HepG2 (cell line): ENCODE data around the gene ITGB2. TPM values are rescaled to one million over a fixed set of nuclear protein-coding genes. Genes with fewer than 3 reads are reported as not detected.
A peak's percentile ranks its signal among the peaks of the same experiment; 100 is the strongest.

Experiments
- ARNTL ChIP-seq: sonication (generic); formaldehyde crosslinking; IDR thresholded peaks from 2 replicates; pipeline ENCODE4 v1.4.0; 2020; ENCODE audit warnings: mild to moderate bottlenecking, missing genetic modification reagents
- BHLHE40 ChIP-seq: IDR thresholded peaks from 2 replicates; pipeline ENCODE4 v1.6.1; 2011; ENCODE audit warnings: low read length, improper control_type of control experiment
- FOXM1 ChIP-seq: sonication (generic); formaldehyde crosslinking; IDR thresholded peaks from 2 replicates; pipeline ENCODE4 v1.5.0; 2020; ENCODE audit warnings: missing genetic modification reagents
- GLI4 ChIP-seq: sonication (generic); formaldehyde crosslinking; IDR thresholded peaks from 2 replicates; pipeline ENCODE4 v1.5.1; 2020; ENCODE audit warnings: missing genetic modification reagents, mild to moderate bottlenecking, moderate library complexity, borderline replicate concordance
- HOXA9 ChIP-seq: sonication (generic); formaldehyde crosslinking; IDR thresholded peaks from 2 replicates; pipeline ENCODE4 v1.8.1; 2022; ENCODE audit warnings: missing genetic modification reagents, mild to moderate bottlenecking, moderate library complexity, borderline replicate concordance
- KDM4B ChIP-seq: sonication (generic); formaldehyde crosslinking; IDR thresholded peaks from 2 replicates; pipeline ENCODE4 v1.4.0; 2020; ENCODE audit warnings: missing genetic modification reagents
- KLF9 ChIP-seq: IDR thresholded peaks from 2 replicates; pipeline ENCODE4 v1.6.1; 2016; ENCODE audit warnings: low read depth
- KMT2B ChIP-seq: IDR thresholded peaks from 2 replicates; pipeline ENCODE4 v1.6.1; 2016; ENCODE audit warnings: missing genetic modification reagents, missing compliant biosample characterization
- PAWR ChIP-seq: sonication (generic); formaldehyde crosslinking; IDR thresholded peaks from 2 replicates; pipeline ENCODE4 v1.4.0; 2020; ENCODE audit warnings: missing genetic modification reagents, mild to moderate bottlenecking, borderline replicate concordance
- WIZ ChIP-seq: sonication (generic); formaldehyde crosslinking; IDR thresholded peaks from 2 replicates; pipeline ENCODE4 v1.5.1; 2020; ENCODE audit warnings: mild to moderate bottlenecking, missing genetic modification reagents
- ZBTB20 ChIP-seq: sonication (generic); formaldehyde crosslinking; IDR thresholded peaks from 2 replicates; pipeline ENCODE4 v1.8.1; 2023; ENCODE audit warnings: missing genetic modification reagents, low read depth, mild to moderate bottlenecking, borderline replicate concordance
- ZBTB38 ChIP-seq: sonication (generic); formaldehyde crosslinking; IDR thresholded peaks from 2 replicates; pipeline ENCODE4 v1.5.1; 2020; ENCODE audit warnings: mild to moderate bottlenecking, missing genetic modification reagents
- ZIK1 ChIP-seq: sonication (generic); formaldehyde crosslinking; IDR thresholded peaks from 2 replicates; pipeline ENCODE4 v1.5.0; 2020; ENCODE audit warnings: mild to moderate bottlenecking, low read depth, missing genetic modification reagents, borderline replicate concordance
- ZNF101 ChIP-seq: sonication (generic); formaldehyde crosslinking; IDR thresholded peaks from 2 replicates; pipeline ENCODE4 v1.4.0; 2020; ENCODE audit warnings: mild to moderate bottlenecking, low read depth, missing genetic modification reagents, borderline replicate concordance
- ZNF556 ChIP-seq: sonication (generic); formaldehyde crosslinking; IDR thresholded peaks from 2 replicates; pipeline ENCODE4 v1.4.0; 2020; ENCODE audit warnings: mild to moderate bottlenecking, missing genetic modification reagents, borderline replicate concordance
- ZNF629 ChIP-seq: sonication (generic); formaldehyde crosslinking; conservative IDR thresholded peaks from 2 replicates; pipeline ENCODE4 v1.5.0; 2020; ENCODE audit warnings: missing genetic modification reagents
- ZNF703 ChIP-seq: sonication (generic); formaldehyde crosslinking; IDR thresholded peaks from 2 replicates; pipeline ENCODE4 v1.5.1; 2020; ENCODE audit warnings: missing genetic modification reagents, mild to moderate bottlenecking, moderate library complexity, borderline replicate concordance
- ZNF75D ChIP-seq: sonication (generic); formaldehyde crosslinking; IDR thresholded peaks from 2 replicates; pipeline ENCODE4 v1.8.1; 2023; ENCODE audit warnings: missing genetic modification reagents, mild to moderate bottlenecking, borderline replicate concordance
- polyA plus RNA-seq, 8 experiments: library from polyadenylated mRNA; depleted of rRNA in 3 of 8; stranded (reverse) in 7 of 8; unstranded in 1 of 8; fragments of >200 nt; fragmentation: Illumina TruSeq in 4 of 8; extraction: Trizol in 4 of 8; gene quantifications; 2 replicates each; pipeline versions ENCODE4 v1.2.1 to v1.2.3, GENCODE V29; 2011 to 2016; ENCODE audit warnings: low read depth in 4 of 8, missing spikeins in 1 of 8, mixed read lengths in 1 of 8; ENCODE audit not compliant: insufficient read depth in 1 of 8
- total RNA-seq, 5 experiments: library from RNA; depleted of rRNA; stranded (reverse); fragments of >200 nt; fragmentation: Illumina TruSeq; extraction: Trizol; gene quantifications; 2 replicates each; pipeline ENCODE4 v1.2.3, GENCODE V29; 2016; ENCODE audit warnings: low read depth in 1 of 5
- TF ChIP-seq, protein P1 (sequence below): sonication (generic); formaldehyde crosslinking; IDR thresholded peaks from 2 replicates; pipeline ENCODE4 v1.5.0; 2020; ENCODE audit warnings: missing genetic modification reagents
- TF ChIP-seq, protein P2 (sequence below): sonication (generic); formaldehyde crosslinking; conservative IDR thresholded peaks from 2 replicates; pipeline ENCODE4 v1.8.0; 2022; ENCODE audit warnings: missing genetic modification reagents
- TF ChIP-seq, protein P3 (sequence below): sonication (generic); formaldehyde crosslinking; IDR thresholded peaks from 2 replicates; pipeline ENCODE4 v1.4.0; 2020; ENCODE audit warnings: low read depth, missing genetic modification reagents
- TF ChIP-seq, protein P4 (sequence below): sonication (generic); formaldehyde crosslinking; IDR thresholded peaks from 2 replicates; pipeline ENCODE4 v1.4.0; 2020; ENCODE audit warnings: missing genetic modification reagents, borderline replicate concordance

Gene ITGB2
- total and polyA plus RNA-seq, 2 of the 13 experiments (the other 11 are each of a cell fraction or from before 2014, with no cell fraction given): 4.2 to 18.0 TPM

DNA sequence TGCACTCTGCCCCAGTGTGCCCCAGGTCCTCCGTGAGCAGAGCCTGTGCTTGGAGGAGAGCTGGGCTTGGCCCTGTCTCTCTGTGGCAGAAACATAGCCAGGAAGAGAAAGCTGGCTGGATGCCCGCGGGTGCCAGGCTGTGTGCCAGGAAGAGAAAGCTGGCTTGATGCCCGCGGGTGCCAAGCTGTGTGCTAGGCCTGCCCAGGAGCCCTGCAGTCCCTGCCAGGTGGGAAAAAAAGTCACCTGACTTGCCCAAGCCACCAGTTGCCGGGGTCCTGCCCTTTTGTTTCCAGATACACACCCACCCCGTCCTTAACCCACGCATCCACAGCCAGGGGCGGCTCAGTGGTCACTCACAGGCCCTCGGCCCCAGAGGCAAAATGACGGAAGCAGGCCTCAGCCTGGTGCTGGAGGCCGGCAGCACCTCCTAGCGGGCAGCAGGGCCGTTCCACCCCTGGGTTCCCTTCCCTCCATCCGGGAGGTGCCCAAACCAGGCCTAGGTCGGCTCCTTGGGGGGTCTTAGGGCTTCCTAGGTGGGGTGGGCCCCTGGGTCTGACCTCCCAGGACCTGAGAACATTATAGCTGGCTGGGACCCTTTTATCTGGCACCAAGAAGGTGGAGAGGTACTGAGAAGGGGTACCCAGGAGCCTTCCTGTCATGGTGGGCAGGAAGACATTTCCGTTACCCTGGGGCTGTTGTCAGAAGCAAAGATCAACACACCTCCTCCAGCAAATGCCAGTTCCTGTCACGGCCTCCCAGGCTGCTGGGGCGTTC lies 9.1 kb downstream of the ITGB2 start (continued):
- TF ChIP-seq PAWR (CRISPR knock-in tag) (no peak), ARNTL (CRISPR knock-in tag) (peak; percentile 43; the same call in 1 of the 2 replicates), ZBTB38 (peak; percentile 42; the same call in 1 of the 2 replicates), ZNF101 (CRISPR knock-in tag) (no peak), ZNF556 (CRISPR knock-in tag) (peak; percentile 59; the same call in 1 of the 2 replicates), HOXA9 (CRISPR knock-in tag) (no peak), WIZ (CRISPR knock-in tag) (no peak), ZNF629 (CRISPR knock-in tag) (no peak), GLI4 (CRISPR knock-in tag) (no peak), ZNF75D (CRISPR knock-in tag) (no peak), ZBTB20 (CRISPR knock-in tag) (no peak), BHLHE40 (no peak), KLF9 (no peak), ZNF703 (CRISPR knock-in tag) (no peak), FOXM1 (CRISPR knock-in tag) (no peak), ZIK1 (CRISPR knock-in tag) (no peak), KMT2B (CRISPR knock-in tag) (no peak), KDM4B (CRISPR knock-in tag) (no peak)
- TF ChIP-seq, protein P1, sequence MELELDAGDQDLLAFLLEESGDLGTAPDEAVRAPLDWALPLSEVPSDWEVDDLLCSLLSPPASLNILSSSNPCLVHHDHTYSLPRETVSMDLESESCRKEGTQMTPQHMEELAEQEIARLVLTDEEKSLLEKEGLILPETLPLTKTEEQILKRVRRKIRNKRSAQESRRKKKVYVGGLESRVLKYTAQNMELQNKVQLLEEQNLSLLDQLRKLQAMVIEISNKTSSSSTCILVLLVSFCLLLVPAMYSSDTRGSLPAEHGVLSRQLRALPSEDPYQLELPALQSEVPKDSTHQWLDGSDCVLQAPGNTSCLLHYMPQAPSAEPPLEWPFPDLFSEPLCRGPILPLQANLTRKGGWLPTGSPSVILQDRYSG (CRISPR knock-in tag): no peak
- TF ChIP-seq, protein P2, sequence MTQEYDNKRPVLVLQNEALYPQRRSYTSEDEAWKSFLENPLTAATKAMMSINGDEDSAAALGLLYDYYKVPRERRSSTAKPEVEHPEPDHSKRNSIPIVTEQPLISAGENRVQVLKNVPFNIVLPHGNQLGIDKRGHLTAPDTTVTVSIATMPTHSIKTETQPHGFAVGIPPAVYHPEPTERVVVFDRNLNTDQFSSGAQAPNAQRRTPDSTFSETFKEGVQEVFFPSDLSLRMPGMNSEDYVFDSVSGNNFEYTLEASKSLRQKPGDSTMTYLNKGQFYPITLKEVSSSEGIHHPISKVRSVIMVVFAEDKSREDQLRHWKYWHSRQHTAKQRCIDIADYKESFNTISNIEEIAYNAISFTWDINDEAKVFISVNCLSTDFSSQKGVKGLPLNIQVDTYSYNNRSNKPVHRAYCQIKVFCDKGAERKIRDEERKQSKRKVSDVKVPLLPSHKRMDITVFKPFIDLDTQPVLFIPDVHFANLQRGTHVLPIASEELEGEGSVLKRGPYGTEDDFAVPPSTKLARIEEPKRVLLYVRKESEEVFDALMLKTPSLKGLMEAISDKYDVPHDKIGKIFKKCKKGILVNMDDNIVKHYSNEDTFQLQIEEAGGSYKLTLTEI (CRISPR knock-in tag): no peak
- TF ChIP-seq, protein P3, sequence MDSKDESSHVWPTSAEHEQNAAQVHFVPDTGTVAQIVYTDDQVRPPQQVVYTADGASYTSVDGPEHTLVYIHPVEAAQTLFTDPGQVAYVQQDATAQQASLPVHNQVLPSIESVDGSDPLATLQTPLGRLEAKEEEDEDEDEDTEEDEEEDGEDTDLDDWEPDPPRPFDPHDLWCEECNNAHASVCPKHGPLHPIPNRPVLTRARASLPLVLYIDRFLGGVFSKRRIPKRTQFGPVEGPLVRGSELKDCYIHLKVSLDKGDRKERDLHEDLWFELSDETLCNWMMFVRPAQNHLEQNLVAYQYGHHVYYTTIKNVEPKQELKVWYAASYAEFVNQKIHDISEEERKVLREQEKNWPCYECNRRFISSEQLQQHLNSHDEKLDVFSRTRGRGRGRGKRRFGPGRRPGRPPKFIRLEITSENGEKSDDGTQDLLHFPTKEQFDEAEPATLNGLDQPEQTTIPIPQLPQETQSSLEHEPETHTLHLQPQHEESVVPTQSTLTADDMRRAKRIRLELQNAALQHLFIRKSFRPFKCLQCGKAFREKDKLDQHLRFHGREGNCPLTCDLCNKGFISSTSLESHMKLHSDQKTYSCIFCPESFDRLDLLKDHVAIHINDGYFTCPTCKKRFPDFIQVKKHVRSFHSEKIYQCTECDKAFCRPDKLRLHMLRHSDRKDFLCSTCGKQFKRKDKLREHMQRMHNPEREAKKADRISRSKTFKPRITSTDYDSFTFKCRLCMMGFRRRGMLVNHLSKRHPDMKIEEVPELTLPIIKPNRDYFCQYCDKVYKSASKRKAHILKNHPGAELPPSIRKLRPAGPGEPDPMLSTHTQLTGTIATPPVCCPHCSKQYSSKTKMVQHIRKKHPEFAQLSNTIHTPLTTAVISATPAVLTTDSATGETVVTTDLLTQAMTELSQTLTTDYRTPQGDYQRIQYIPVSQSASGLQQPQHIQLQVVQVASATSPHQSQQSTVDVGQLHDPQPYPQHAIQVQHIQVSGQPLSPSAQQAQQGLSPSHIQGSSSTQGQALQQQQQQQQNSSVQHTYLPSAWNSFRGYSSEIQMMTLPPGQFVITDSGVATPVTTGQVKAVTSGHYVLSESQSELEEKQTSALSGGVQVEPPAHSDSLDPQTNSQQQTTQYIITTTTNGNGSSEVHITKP (CRISPR knock-in tag): no peak
- TF ChIP-seq, protein P4, sequence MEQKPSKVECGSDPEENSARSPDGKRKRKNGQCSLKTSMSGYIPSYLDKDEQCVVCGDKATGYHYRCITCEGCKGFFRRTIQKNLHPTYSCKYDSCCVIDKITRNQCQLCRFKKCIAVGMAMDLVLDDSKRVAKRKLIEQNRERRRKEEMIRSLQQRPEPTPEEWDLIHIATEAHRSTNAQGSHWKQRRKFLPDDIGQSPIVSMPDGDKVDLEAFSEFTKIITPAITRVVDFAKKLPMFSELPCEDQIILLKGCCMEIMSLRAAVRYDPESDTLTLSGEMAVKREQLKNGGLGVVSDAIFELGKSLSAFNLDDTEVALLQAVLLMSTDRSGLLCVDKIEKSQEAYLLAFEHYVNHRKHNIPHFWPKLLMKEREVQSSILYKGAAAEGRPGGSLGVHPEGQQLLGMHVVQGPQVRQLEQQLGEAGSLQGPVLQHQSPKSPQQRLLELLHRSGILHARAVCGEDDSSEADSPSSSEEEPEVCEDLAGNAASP (CRISPR knock-in tag): no peak
